ENCODE results near the gene CUL2.
"Not testable (repeated sequence)": the region's sequence is repeated elsewhere in the genome, so short reads cannot be mapped to it uniquely, and the experiment has no call there.

Gene CUL2

DNA sequence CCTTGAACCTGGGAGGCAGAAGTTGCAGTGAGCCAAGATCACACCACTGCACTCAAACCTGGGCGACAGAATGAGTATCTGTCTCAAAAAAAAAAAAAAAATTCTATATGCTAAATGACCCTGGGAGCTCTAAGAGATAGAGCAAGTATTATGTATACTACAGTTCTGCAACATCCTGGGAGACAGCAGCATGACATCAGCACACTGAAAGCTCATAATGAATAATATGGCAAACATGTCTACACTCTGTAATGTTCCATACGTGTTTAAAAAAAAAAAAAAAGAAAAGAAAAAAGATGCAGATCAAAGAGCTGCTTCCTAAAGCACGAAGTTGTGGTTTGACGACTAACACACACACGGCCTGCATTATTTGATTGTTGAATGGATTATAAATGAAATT, 72.5 kb downstream of the CUL2 start:
- DNase-seq = no peak

DNA sequence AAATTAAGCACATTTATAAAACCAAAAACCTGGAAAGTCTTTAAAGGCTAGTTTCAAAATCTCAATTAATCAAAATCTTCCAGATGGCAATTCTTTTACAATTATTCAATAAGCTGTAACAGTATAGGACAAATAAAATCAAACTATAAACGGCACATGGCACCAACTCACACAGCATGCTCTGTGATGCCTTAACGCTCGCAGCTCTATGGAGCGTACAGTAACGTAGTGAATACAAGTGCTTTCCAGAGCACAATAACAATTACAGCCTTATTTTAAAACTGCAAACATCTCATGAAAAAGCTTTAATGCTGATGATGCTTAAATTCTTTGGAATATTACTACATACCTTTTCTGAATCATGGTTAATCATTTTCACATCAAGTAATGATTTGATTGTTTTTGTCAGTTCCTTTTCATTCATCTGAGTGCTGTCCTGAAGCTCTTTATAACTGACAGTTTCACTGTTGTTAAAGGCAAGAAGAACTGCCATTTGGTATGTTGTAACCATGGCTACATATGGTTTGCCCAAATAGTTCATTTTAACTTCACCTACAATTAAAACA, 74.2 kb downstream of the CUL2 start:
- no peak for DNase-seq

DNA sequence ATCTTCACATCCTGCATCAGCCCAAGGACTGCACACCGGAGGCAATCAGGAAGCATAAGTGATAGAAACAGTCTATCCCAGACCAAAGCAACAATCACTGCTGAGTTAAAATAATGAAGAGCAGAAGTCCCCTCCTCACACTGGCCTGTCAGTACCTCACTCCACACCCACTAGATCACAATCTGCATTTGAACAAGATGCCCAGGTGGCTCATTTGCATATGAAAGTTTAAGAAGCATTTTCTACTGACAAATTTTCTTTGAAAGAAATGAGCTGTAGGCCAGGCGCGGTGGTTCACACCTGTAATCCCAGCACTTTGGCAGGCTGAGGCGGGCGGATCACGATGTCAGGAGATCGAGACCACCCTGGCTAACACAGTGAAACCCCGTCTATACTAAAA, 77.4 kb downstream of the CUL2 start:
- DNase-seq = no peak

DNA sequence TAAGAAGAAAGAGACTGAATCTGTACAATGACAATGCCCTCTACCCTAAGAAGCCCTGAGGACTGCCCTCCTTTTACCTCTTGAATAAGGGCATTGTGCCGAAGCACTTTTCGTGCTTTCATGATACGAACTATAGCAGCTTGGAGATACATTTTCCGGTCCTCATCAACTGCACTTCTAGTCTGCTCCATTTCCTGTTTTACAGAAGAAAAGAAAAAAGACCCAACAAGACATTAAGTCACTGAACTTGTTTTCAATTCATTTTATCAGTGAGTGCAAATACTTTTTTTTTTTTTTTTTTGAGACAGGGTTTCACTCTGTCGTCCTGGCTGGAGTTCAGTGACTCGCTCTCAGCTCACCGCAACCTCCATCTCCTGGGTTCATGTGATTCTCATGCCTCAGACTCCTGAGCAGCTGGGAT, 78.4 kb downstream of the CUL2 start:
- DNase-seq = no peak

DNA sequence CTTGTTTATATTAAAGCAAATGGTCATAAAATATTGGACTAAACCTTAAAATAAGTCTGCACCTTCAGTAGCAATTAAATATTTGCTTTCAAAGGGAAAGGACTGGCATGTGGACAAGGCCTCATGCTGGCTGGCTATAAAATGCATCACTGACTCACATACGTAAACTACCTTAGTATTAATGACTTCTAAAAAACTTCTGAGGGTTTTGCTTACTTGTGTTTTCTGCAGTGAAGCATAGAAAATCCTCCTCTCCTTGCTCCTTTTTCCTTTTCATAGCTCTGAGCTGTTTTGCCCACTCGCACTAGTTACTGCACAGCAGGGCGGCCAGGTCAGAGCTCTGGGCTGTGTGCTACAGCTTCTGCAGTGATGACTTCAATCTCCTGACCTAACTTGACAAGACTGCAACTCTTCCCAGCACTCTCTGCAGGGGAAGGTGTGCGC, 82.3 kb downstream of the CUL2 start:
- no peak for DNase-seq

DNA sequence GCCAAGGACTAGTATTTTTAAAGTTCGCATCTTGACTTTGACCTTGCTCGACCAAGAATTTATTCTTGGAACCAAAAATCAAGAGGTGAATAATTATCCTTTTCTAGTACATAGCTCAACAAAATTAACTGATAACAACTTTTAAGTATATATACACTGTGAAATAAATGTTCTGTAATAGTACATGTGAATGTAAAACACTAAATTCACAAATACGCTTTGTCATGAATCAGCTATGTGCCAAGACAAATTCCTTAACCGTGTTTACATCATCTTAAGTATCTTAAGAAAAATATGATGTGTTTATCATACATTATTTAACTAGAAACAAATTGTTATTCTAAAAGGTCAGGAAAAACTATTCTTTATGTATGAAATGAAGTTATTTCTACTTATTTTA, 83.3 kb downstream of the CUL2 start:
- no peak for DNase-seq

DNA sequence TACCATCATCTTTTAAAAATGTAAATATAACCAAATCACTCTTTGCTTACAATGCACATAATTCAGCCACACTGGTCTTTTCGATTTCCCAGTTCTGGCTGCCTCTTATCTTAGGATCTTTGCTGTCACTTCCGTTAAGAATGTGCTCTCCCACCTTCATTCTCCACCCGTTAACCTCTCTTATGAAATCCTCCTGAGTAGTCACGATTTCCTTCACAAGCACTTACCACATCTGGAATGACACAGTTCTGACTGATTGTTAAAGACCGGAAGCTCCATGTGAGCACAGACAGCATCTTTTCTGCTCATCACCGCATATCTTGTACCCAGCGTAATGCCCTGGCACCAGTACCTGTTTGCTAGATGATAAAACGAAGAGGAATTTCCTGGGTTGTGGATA, 84.3 kb downstream of the CUL2 start:
- no peak for DNase-seq

DNA sequence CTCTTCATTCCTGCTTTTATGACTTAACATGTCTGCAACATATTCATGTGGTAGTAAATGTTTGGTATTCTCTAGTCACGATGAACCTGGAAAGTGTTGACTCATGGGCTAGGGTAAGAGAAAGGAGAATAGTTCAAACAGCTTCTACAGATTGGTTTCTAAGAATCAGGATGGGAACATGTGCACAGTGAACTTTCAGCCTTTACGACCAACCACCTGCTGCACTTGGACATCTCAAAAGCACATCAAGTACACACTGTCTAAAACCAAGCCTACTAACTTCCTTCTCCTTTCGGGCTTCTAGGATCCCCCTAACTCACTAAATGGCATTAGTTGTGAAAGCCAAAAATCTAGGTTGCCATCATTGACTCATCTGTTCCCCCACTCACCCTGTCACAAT, 85.5 kb downstream of the CUL2 start:
- no peak for DNase-seq

DNA sequence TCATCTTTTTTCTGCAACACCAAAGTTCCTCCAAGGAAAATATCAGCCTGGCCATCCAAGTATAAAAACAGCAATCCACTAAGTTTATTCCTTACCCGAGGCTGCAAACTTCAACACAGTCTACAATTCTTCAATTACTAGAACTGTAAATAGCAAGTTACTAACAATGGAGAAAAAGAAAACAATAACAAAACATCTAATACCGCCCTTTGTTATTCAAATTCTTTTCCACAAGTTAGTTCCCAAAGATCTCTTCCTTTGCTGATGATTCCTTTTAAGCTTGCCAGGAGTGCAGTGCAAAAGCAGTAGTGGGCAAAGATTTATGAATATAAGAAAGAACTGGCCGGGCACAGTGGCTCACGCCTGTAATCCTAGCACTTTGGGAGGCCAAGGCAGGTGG, 86.2 kb downstream of the CUL2 start:
- no peak for DNase-seq

DNA sequence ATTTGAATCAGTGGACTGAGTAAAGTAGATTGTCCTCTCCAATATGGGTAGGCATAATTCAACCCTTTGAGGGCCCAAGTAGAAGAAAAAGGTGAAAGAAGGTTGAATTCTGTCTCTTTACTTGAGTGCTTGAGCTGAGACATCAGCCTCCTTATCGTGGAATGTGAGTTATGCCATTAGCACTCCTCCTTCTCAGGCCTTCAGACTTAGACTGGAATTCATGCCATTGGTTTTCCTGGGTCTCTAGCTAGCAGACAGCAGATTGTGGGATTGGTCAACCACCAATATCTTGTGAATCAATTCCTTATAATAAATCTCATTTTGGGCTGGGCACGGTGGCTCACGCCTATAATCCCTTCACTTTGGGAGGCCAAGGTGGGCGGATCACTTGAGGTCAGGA, 89.2 kb downstream of the CUL2 start:
- no peak for DNase-seq

DNA sequence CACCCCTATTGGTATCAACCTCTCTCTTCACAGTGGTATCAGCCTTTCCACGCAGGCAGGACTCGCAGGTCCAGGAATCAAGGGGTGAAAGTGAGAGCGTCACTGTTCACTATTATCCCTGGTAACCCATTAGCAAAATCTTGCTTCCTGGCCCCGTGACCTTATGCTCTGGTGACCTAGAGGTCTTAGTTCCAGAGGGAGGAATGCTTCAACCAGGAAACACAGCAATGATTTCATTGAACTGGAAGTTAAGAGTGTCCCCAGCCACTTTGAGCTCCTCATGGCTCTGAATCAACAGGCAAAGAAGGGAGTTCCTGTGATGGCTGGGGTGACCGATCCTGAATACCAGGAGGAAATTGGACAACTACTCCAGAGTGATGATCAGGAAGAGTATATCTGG, 90.6 kb downstream of the CUL2 start:
- no peak for DNase-seq

DNA sequence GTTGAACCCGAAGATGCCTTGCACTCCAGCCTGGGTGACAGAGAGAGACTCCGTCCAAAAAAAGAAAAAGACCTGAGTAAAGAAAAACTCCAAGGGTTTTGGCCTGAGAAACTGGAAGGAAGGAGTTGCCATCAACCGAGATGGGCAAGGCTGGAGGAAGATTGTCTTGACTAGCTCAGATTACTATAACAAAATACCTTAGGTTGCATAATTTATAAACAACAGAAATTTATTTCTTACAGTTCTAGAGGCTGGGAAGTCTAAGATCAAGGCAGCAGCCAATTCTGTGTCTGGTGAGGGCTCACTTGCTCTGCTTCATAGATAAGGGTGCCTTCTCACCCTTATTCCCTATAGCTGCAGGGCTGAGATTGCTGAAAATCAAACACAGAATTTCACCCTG, 91.2 kb downstream of the CUL2 start:
- no peak for DNase-seq

DNA sequence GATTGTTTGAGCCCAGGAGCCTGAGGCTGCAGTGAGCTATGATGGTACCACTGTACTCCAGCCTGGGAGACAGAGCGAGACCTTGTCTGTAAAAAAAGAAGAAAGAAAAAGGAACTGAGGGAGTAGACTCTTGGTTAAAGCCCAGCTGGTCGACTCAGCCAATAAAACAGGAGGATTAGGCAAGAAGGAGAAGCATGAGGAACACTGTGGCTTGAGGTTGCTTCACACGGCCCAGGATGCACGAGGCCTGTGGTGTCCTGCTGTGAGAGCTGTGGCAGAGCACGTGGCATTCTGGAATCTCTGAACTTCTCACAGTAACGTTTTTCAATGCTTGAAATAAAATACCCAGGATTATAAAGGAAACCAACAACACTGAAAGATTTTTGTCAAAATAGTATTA, 93.3 kb downstream of the CUL2 start:
- no peak for DNase-seq

DNA sequence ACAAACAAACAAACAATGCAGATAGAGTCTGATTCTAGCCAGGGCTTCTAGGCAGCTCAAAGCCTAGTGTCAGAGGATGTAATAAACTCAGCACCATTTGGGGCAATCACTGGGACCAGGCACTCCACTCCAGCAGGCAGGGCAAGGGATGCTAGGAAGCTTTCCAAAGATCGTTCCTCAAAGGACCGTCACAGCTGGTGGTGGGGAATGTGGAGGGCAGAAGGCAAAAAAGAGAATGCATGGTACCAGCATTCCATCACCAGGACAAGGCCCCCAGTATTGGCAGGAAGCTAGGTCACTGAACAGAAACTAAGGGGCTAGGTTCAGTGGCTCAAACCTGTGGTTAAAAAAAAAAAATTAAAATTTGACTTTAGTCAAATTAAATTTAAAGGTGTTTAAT, 94.2 kb downstream of the CUL2 start:
- no peak for DNase-seq

DNA sequence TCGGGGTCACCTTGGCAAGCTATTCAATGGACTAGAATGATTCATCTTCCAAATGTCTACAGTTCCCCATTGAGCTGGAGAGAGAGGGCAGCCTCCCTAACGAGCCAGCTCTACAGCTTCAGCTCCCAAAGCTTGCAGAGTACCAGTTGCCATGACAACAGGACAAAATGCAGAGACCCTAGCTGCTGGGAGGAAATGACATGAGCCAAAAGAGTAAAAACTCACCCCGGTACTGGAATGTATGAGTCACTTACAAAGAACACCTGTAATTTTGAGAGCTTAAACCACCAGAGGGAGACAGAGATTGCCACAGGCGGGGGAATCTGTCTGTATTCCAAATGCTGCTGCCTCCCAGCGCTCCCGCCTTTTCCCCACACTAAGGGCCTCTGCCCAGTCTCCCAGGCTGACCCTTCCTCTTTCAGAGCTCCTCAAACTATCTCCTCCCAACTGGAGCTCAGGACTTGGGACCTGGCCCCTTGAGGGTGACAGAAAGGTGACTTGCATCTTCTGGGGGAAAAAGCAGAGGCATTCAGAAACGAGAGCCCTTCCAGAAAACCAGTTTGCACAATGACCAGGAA, 95.5 kb downstream of the CUL2 start:
- peak in 3 of 4 experiments; percentile 4 to 38 (median 7) for DNase-seq

DNA sequence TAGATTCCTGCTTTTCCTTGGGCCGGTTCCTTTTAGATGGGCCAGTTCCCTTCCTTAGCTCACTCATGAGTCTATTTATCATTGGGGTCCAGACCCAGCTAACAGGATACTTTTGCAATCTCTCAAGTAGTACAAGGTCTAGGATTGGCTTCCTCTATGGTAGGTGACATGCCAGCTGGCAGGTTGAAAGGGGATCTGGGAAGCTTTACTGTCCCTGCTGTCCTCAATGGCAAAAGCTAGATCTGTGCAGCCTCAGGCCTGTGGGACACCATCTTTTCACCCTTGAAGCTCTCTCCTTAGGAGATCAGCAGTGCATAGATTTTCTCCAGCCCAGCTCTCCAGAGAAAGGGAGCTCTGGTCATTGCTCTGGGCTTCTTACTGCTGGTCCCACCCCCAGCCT, 96.4 kb downstream of the CUL2 start:
- DNase-seq = no peak

DNA sequence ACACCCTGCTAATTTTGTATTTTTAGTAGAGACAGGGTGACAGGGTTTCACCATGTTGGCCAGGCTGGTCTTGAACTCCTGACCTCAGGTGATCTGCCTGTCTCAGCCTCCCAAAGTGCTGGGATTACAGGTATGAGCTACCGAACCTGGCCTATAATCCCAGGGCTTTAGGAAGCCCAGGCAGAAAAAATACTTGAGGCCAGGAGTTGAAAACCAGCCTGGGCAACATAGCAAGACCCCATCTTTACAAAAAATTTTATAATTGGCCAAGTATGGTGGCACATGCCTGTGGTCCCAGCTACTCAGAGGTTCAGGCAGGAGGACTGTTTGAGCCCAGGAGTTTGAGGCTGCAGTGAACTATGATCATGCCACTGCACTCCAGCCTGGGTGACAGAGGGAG, 99.0 kb downstream of the CUL2 start:
- not testable (repeated sequence) for DNase-seq

DNA sequence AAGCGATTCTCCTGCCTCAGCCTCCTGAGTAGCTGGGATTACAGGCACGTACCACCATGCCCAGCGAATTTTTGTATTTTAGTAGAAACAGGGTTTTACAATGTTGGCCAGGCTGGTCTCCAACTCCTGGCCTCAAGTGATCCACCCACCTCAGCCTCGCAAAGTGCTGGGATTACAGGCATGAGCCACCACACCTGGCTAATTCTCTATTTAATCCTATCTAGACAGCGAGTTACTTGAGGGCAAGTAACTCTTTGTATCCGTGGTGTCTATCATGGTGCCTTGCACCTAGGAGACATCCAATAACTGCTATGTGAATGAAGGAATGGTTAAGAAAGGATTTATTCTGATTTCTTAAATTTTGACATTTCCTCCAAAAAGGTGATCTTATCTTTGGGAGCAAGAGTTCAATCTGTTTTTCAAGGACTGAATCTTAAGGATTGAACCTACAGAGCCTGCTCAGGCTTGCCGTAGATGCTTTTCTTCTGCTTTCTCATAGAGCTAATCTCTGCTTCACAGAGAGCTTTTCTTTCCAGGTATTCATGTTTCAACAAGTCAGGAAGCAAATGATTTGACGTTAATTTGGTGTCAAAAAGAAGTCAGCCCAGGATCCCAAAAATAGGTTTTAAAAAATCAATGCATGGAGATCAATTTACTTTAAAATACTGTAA, 101.6 kb downstream of the CUL2 start:
- DNase-seq = no peak

DNA sequence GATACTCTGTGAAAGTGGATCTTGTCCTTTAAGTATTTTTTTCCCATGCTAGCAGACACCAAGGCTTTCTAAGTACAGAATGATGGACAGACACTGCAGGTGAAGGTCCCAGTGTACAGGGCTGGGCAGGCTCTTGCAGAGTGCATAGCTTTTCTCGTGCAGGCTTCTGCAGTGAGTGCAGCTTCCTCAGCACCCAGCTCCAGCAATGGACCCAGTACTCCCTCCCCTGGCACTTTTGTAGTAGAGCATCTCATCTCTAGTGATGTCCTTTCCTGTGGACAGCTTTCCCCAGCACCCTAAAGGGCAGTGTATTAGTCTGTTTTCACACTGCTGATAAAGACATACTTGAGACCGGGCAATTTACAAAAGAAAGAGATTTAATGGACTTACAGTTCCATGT, 104.3 kb downstream of the CUL2 start:
- no peak for DNase-seq

DNA sequence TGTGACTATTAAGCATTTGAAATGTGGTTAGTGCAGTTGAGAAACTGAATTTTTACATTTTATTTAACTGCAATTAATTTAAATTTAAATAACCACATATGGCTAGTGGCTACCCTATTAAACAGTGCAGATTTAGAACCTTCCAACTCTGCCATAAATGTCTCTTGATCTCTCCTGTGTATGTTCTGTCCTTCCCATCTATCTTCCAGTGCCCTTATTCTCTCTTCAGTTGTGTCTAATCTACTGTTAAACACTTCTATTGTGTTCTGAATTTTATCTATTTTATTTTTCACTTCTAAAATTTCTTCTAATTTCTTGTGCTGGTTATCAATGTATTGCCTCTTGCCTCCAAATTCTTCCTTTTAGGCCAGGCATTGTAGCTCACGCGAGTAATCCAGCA, 105.0 kb downstream of the CUL2 start:
- DNase-seq = no peak

DNA sequence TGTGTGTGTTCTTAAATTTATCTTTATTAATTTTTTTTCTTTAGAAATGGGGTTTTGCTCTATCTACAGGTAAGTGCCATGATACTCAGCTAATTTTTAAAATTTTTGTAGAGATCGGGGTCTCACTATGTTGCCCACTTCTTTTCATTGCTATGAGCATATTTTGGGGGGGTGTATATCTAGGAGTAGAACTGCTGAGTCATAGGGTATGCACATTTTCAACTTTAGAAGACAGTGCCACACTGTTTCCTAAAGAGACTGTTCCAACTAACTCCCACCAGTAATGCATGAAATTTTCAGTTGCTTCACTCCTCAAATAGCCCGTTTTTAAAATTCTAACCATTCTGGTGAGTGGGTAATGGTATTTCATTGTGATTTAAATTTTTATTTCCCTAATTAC, 108.3 kb downstream of the CUL2 start:
- no peak for DNase-seq

DNA sequence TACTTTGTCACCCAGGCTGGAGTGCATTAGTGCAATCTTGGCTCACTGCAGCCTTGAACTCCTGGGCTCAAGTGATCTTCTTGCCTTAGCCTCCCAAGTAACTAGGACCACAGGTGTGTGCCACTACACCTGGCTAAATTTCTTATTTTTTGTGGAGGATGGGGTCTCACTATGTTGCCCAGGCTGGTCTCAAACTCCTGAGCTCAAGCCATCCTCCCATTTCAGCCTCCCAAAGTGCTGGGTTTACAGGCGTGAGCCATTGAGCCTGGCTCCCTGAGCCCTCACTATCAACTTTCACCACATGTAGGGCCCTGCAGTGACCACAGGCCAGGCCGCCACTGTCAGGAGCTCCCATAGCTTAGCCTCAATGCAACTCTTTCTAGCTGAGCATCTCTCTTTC, 110.2 kb downstream of the CUL2 start:
- DNase-seq = no peak

DNA sequence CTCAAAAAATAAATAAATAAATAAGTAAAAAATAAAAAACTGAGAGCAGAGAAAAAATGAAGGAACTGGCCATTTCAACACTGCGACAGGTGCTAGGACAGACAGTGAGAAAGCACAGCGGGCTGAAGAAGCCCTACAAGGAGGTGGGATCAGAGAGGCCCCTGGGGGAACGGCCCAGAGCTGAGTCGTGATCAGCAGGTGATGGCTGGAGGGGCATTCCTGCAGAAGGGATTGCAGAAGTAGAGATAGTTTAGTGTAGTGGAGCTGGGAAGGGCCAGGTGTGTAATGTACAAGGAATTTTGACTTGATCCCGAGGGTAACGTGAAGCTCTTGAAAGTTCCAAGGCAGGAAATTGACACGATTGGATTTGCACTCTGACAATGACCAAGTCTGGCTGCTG, 112.1 kb downstream of the CUL2 start:
- no peak for DNase-seq

DNA sequence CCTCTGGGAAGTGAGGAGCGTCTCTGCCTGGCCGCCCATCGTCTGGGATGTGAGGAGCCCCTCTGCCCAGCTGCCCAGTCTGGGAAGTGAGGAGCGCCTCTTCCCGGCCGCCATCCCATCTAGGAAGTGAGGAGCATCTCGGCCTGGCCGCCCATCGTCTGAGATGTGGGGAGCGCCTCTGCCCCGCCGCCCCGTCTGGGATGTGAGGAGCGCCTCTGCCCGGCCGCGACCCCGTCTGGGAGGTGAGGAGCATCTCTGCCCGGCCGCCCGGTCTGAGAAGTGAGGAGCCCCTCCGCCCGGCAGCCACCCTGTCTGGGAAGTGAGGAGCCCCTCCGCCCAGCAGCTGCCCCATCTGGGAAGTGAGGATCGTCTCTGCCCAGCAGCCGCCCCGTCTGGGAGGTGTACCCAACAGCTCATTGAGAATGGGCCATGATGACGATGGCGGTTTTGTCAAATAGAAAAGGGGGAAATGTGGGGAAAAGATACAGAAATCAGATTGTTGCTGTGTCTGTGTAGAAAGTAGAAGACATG, 113.7 kb downstream of the CUL2 start:
- not testable (repeated sequence) for DNase-seq
